SK-N-SH (cell line): ENCODE measurements around the gene TEPSIN.

ENCODE experiments used
- CHD2 ChIP-seq: fragments of 150-350 bp; IDR thresholded peaks from 2 replicates; pipeline ENCODE4 v1.6.1; 2018; ENCODE audit warnings: low read length; ENCODE audit not compliant: partially characterized antibody
- MAX ChIP-seq: IDR thresholded peaks from 2 replicates; pipeline ENCODE4 v1.4.0; 2012; ENCODE audit warnings: low read depth
- RAD21 ChIP-seq: IDR thresholded peaks from 2 replicates; pipeline ENCODE4 v1.6.1; 2012; ENCODE audit warnings: mild to moderate bottlenecking, low read length
- RFX5 ChIP-seq: IDR thresholded peaks from 2 replicates; pipeline ENCODE4 v1.6.1; 2012; ENCODE audit warnings: mild to moderate bottlenecking, improper control_type of control experiment, low read length
- SIN3A ChIP-seq: IDR thresholded peaks from 2 replicates; pipeline ENCODE4 v1.6.1; 2012; ENCODE audit warnings: low read depth, mild to moderate bottlenecking, low read length, moderate library complexity, borderline replicate concordance

- TF ChIP-seq MAX (no peak), CHD2 (no peak), SIN3A (no peak), RAD21 (no peak), RFX5 (no peak)
Observed at GRCh38 chr17:81273698-81274470, 35.0 kb upstream of the TEPSIN start.
